Stomach (tissue), 4 donors: ENCODE results near the gene PLCB4.

ENCODE experiments used
- EP300 ChIP-seq: sonication (generic); formaldehyde crosslinking; IDR thresholded peaks from one replicate; pipeline ENCODE4 v1.6.1; 2017; ENCODE audit warnings: antibody characterized with exemption
- POLR2A ChIP-seq, 4 donors: fragments of 450-650 bp; IDR thresholded peaks; one replicate each; pipeline ENCODE4 v1.6.1; 2016; ENCODE audit warnings: antibody characterized with exemption in 4 of 4, control low read depth in 2 of 4, mild to moderate bottlenecking in 1 of 4, moderate library complexity in 1 of 4
- POLR2AphosphoS5 ChIP-seq, 3 donors: sonication (generic); formaldehyde crosslinking; IDR thresholded peaks; one replicate each; pipeline ENCODE4 v1.6.1; 2016; ENCODE audit warnings: antibody characterized with exemption in 3 of 3
- TF ChIP-seq, protein P1 (sequence below), 7 experiments: fragments of 450-650 bp in 4 of 7; fragments of 200-600 bp in 3 of 7; sonication (generic) in 3 of 7; IDR thresholded peaks; one replicate each; pipeline ENCODE4 v1.5.1; 2016 to 2019; ENCODE audit warnings: antibody characterized with exemption in 7 of 7, control low read depth in 2 of 7, mild to moderate bottlenecking in 1 of 7

DNA sequence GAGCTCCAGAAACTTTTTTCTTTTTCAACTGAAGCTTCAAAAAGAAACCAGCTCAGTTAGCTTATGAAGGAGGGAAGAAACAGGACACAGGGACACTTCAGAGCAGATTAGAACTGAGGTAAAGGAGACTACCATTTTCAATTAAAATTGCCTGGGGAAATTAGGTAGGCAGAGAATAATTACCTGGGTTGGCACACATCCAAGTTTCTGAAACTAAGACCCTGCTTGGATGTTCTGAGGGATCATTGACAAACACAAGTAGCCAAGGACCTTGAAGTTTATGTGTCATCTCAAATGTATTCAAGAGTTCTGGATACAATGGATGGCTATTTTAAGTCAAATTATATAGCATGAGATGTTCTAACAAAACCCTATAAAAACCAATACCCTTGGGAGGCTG, 137.6 kb downstream of the PLCB4 start:
- TF ChIP-seq EP300 (no peak), POLR2AphosphoS5 (IDR thresholded peaks at IDR 0.05) (no peak), POLR2A (IDR thresholded peaks at IDR 0.05) (no peak)
- TF ChIP-seq, protein P1, sequence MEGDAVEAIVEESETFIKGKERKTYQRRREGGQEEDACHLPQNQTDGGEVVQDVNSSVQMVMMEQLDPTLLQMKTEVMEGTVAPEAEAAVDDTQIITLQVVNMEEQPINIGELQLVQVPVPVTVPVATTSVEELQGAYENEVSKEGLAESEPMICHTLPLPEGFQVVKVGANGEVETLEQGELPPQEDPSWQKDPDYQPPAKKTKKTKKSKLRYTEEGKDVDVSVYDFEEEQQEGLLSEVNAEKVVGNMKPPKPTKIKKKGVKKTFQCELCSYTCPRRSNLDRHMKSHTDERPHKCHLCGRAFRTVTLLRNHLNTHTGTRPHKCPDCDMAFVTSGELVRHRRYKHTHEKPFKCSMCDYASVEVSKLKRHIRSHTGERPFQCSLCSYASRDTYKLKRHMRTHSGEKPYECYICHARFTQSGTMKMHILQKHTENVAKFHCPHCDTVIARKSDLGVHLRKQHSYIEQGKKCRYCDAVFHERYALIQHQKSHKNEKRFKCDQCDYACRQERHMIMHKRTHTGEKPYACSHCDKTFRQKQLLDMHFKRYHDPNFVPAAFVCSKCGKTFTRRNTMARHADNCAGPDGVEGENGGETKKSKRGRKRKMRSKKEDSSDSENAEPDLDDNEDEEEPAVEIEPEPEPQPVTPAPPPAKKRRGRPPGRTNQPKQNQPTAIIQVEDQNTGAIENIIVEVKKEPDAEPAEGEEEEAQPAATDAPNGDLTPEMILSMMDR (IDR thresholded peaks at IDR 0.05), result no peak
